Measurements from ENCODE around the gene PSORS1C2.

The PSORS1C2 gene

GRCh38 chr6:31144970-31145340, 6.1 kb upstream of the PSORS1C2 start:
- H3K4me3 ChIP-seq (ENCODE audit: low read depth, low read length): no peak overlapping the region
- no peak for DNase-seq (ENCODE audit: low read depth)

- H3K4me3 ChIP-seq (ENCODE audit: low read depth, low read length): no peak overlapping the region
- DNase-seq (ENCODE audit: low read depth): no peak
These were observed 5.6 kb upstream of the PSORS1C2 start for GRCh38 chr6:31144296-31144969.

GRCh38 chr6:31143148-31143547, 4.3 kb upstream of the PSORS1C2 start:
- no peak overlapping the region for H3K4me3 ChIP-seq (ENCODE audit: low read depth, low read length)

GRCh38 chr6:31142361-31142761, 3.5 kb upstream of the PSORS1C2 start:
- DNase-seq (ENCODE audit: low read depth): no peak
- no peak overlapping the region for H3K4me3 ChIP-seq (ENCODE audit: low read depth, low read length)

More at GRCh38 chr6:31143148-31143547, 4.3 kb upstream of the PSORS1C2 start:
- DNase-seq (ENCODE audit: low read depth): peak; percentile 79

GRCh38 chr6:31140643-31141042, 1.8 kb upstream of the PSORS1C2 start:
- no peak for DNase-seq (ENCODE audit: low read depth)

GRCh38 chr6:31139599-31139998, 733 bp upstream of the PSORS1C2 start:
- no peak overlapping the region for H3K4me3 ChIP-seq (ENCODE audit: low read depth, low read length)
- no peak for DNase-seq (ENCODE audit: low read depth)

More at GRCh38 chr6:31140643-31141042, 1.8 kb upstream of the PSORS1C2 start:
- no peak overlapping the region for H3K4me3 ChIP-seq (ENCODE audit: low read depth, low read length)

GRCh38 chr6:31135710-31136109, 3.2 kb downstream of the PSORS1C2 start:
- no peak overlapping the region for H3K4me3 ChIP-seq (ENCODE audit: low read depth, low read length)

GRCh38 chr6:31132806-31133205, 6.1 kb downstream of the PSORS1C2 start:
- DNase-seq (ENCODE audit: low read depth): no peak
- H3K4me3 ChIP-seq (ENCODE audit: low read depth, low read length): no peak overlapping the region

More at GRCh38 chr6:31135710-31136109, 3.2 kb downstream of the PSORS1C2 start:
- no peak for DNase-seq (ENCODE audit: low read depth)

- no peak for DNase-seq (ENCODE audit: low read depth)
- no peak overlapping the region for H3K4me3 ChIP-seq (ENCODE audit: low read depth, low read length)
These were observed 7.3 kb downstream of the PSORS1C2 start for GRCh38 chr6:31131595-31131994.

- DNase-seq (ENCODE audit: low read depth): no peak
- H3K4me3 ChIP-seq (ENCODE audit: low read depth, low read length): no peak overlapping the region
These were observed 8.1 kb downstream of the PSORS1C2 start for GRCh38 chr6:31130751-31131150.

GRCh38 chr6:31129130-31129529, 9.7 kb downstream of the PSORS1C2 start:
- DNase-seq (ENCODE audit: low read depth): no peak
- H3K4me3 ChIP-seq (ENCODE audit: low read depth, low read length): no peak overlapping the region

GRCh38 chr6:31128093-31128676, 10.7 kb downstream of the PSORS1C2 start:
- DNase-seq (ENCODE audit: low read depth): no peak
- no peak overlapping the region for H3K4me3 ChIP-seq (ENCODE audit: low read depth, low read length)

- no peak for DNase-seq (ENCODE audit: low read depth)
- H3K4me3 ChIP-seq (ENCODE audit: low read depth, low read length): no peak overlapping the region
These were observed 12.3 kb downstream of the PSORS1C2 start for GRCh38 chr6:31126396-31127175.

- H3K4me3 ChIP-seq (ENCODE audit: low read depth, low read length): no peak overlapping the region
- peak; percentile 25 for DNase-seq (ENCODE audit: low read depth)
These were observed 13.1 kb downstream of the PSORS1C2 start for GRCh38 chr6:31125586-31126363.

GRCh38 chr6:31125162-31125561, 13.7 kb downstream of the PSORS1C2 start:
- DNase-seq (ENCODE audit: low read depth): peak; percentile 16
- no peak overlapping the region for H3K4me3 ChIP-seq (ENCODE audit: low read depth, low read length)

- H3K4me3 ChIP-seq (ENCODE audit: low read depth, low read length): no peak overlapping the region
- DNase-seq (ENCODE audit: low read depth): peak; percentile 85
These were observed 15.8 kb downstream of the PSORS1C2 start for GRCh38 chr6:31122791-31123706.

- DNase-seq (ENCODE audit: low read depth): no peak
- H3K4me3 ChIP-seq (ENCODE audit: low read depth, low read length): no peak overlapping the region
These were observed 17.6 kb downstream of the PSORS1C2 start for GRCh38 chr6:31121131-31121790.

GRCh38 chr6:31120151-31120915, 18.5 kb downstream of the PSORS1C2 start, which contains the start of gene CDSN:
CDSN (minus strand) TSS chr6:31120446; CDS start chr6:31120419, 27 bp downstream.
- H3K4me3 ChIP-seq (ENCODE audit: low read depth, low read length): no peak within 1 kb of the TSS

More at GRCh38 chr6:31120151-31120915, 18.5 kb downstream of the PSORS1C2 start, which contains the start of gene CDSN:
- no peak for DNase-seq (ENCODE audit: low read depth)

Measured in skeletal muscle cell (primary cell).